NCI-H446 (cell line): ENCODE data around the gene CDS1.
"Not testable (repeated sequence)": the region's sequence is repeated elsewhere in the genome, so short reads cannot be mapped to it uniquely, and the experiment has no call there.

Experiments used
- DNase-seq, 2 experiments: peaks; one replicate each; lab custom pipeline; 2025; lab: John Stamatoyannopoulos, UW

Gene CDS1

DNA sequence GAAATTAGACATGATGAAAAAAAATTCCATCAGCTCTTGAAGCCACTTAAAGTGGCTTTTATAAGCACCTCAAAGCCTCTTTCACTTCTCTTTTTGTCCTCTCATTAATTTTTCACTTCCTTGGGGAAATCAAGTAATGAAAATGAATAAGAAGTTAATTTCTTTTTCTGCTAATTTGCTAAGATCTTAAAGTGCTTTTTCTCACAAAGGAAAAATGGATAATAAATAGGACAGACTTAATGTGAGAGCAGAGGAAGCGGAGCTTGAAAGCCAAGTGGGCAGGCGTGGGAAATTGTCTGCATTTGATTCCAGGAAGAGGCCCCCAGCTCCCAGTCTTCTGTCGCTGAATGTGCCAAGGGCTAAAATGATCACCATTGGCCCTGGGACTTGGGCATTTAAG is 28.6 kb downstream of the CDS1 start:
- DNase-seq = no peak

DNA sequence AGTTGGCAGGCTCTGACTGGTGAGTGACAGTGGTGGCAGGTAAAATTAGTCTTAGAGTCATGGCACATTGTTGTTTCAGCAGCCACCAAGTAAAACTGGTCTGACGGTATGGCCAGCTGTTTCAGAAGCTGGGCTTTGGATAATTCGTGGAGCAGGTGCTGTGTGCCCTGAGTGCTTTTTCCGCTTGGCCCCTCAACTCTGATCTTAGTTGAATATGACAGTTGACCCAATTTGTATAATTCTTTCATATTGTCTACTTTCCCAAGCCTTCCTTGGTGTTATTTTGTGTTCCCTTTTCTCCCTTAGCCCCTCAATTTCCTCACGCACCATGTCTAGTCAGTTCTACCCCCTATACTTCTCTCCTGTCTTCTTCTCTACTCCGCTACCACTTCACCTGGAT is 32.0 kb downstream of the CDS1 start:
- DNase-seq = no peak

DNA sequence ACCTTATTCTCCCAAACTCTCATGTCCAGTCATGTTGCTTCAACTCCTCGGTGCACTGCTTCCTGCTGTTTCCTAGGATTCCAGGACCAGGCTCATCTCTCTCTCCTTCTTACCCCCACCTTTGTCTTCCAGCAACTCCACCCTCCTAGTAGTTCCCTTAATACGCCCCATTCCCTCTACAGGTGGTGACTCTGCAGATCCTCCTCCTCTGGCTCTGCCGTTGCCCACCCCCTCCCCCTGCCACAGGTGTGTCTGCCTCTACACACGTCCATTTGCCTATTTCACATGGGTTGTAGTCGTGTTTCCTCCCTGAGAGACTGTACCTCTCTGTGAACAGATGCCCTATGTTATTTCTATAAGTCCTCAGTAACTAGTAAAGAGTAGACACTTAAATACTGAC is 32.4 kb downstream of the CDS1 start:
- no peak for DNase-seq

DNA sequence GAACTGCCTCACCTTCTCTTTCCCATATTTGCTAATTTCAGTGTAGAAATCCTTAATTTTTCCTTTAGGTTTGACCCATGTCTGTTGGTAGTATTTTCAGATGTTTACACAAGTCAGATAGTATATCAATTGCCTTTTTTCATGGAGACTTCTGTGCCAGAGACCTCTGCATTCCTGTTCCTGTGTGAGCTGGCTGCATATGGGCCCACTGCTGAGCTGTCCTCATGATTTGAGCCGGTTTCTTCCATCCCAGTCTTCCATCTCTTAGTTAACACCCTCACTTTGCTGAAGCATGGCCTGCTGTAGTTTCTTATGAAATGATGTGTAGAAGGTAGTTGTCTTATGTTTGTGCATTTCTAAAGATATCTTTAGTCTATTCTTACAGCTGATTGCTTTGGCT is 40.0 kb downstream of the CDS1 start:
- no peak for DNase-seq

DNA sequence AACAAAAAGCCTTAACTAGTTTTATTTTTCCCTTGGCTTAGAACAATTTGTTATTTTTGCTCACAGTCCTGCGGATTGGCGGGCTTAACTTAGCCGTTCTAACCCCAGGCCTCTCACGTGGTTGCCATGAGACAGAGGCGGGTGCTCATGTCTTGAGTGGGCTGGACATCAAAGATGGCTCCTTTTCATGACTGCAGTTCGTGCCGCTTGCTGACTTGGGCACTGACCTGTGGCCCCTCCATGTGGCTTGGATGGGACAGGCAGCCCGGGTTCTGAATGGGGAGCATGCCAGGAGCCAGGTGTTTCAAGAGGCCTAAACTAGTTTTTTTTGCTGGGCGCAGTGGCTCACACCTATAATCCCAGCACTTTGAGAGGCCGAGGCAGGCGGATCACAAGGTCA is 40.7 kb downstream of the CDS1 start:
- DNase-seq = no peak

DNA sequence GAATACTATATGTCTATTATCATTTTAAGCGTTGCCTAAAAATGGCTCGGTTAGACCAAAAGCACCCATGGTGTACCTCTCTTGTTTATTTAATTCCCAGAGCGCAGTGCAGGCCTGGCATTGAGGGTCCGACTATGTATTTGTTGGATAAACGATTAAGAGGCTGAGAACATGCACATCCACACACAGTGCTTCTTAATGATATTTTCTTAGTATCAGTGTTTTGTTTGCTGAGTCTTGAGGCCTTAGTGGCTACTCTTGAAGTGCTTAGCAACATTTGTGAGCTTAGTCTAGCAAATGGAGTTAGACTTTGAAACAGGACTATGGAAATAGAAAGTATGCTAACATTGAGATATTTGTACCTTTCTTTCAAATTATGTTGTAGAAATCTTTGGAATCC is 43.7 kb downstream of the CDS1 start:
- DNase-seq = no peak

DNA sequence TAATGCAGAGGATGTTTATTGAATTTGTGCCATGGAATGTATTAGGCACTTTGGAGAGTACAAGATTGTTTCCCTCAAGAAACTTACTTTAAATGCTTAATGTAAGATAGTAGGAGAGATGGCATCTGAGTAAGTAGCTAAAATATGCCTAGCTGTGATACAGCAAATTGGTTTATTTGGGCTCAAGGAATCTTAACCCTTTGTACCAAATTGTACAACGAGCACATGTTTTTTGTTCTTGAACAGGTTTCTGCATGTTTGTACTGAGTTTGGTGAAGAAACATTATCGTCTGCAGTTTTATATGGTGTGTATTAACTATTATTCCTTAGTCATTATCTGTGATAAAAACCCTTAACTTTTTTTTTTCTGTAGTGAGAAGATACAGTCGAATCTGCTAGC is 48.6 kb downstream of the CDS1 start:
- DNase-seq = no peak

DNA sequence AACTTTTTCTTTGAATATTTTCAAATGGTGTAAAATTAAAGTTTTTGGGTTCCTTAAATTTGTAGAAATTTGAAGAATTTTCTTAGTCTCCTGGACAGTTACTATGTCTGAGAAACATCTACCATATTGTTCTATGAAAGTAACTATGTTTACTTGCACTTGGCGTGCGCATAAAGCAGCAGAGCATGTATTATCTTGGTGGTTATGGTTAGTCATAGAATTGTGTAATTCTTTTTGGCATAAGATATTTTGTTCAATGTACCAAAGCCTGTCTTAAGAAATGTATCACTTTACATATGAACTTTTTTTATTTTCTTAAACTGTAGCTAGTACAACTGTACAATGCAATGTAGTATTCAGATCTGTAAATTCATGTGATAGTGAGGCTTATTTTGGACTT is 49.2 kb downstream of the CDS1 start:
- DNase-seq = no peak

DNA sequence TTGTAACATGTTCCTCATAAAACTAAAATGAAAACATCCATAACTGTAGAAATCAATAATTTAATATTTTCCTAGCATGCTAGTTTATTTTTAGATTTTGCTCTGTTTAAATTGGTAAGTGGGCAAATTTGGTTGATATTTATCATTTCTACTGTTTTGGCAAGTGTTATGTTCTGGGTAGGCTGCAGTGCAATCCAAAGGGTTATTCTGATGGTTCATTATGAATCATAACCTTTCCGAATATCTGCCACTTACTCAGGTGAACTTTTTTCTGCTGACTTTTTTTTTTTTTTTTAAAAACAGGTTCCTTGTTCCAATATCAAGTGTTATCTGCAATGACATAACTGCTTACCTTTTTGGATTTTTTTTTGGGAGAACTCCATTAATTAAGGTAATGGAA is 52.0 kb downstream of the CDS1 start:
- no peak for DNase-seq

DNA sequence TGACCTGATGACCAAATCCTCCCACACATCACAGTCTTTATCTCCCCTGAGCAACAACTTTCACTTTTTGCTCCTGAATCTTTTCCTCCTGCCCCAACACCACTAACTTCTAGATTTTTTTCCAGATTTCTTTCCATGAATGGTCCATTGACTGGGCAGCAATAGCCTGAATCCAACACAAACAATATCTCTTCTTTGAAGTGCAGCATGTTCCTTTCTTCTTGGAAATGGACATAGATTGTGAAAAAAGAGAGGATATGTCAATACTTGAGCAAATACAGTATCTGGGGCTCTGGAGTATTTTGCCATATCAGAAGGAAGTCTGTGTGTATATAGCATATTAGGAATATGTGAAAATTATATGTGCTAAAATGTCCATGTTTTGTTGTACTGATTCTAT is 55.2 kb downstream of the CDS1 start:
- no peak for DNase-seq

DNA sequence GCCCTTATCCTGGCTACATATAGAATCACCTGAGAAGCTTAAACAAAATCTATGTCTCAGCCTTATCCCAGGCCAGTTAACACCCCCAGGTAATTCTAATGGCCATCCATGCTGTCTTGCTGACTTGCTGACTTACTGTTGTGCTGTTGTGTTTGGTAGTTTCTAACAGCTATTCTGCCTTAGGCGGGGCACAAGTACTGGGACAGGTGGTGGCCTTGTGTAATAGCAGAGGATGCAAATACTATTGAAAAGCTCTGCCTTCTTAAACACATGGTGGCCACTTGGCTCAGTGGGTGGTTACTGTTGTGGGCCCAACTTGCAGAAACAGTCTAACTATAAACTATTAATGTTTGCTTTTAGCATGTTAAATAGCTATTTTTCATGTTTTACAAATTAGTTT is 56.2 kb downstream of the CDS1 start:
- DNase-seq = no peak

DNA sequence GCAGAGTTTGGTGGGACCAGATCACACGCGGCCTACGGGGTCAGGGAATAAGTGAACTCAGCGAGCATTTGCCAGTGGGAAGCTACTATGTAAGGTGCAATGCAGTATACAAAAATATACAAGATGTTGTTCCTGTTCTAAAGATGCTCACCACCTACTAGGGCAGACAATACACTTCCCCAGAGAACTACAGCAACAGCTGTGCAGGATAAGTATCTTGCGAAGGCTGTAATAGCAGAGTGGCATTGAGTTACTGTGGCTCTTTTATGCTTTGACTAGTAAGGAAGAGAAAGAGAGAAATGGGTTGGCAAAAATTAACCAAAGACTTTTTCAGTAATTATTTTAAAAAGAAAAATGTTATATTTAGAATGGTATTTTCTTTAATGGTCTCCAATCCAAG is 61.2 kb downstream of the CDS1 start:
- no peak for DNase-seq

DNA sequence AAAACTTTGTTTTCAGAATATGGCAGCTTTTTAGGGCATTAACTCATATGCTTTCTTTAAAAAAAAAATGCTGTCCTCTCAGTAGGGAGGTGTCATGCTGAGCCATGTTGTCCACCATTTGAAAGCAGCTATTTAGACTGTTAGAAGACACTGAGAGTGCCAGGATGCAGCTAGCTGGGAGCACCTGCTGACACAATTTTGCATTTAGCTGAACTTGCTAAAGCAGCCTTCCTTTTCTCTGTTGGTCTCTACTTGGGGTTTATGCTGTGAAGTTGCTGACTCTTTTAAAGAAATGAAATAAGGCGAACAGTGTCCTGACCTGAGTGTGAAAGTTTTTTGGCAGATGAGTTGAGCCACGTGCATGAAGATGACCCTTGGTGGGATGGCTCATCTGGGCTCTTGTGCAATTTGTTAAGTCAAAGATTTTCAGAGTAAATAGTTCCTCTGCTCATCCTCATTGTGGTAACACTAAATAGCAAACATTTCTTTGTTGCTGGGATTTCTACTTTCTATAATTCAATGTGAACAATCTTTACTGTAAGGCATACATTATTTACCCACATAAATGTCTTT is 64.5 kb downstream of the CDS1 start:
- no peak for DNase-seq

DNA sequence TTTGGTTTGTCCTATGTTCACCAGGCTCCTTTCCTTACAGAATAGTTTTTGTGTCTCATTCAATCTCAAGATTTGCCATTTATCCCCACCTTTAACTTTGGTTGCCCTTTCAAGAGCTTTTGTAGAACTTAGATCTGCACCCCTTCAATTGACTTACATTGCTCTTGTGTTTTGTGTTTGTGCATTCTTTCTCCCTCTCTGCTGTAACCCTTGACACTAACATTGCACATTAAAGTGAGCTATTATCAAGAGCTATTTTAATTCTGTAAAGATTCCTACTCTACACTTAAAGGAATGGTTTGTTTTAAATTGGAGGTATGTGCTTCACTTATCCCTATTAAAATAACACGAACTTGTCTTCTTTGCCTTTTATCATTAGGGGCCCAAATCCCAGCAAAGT is 65.3 kb downstream of the CDS1 start:
- DNase-seq = no peak

DNA sequence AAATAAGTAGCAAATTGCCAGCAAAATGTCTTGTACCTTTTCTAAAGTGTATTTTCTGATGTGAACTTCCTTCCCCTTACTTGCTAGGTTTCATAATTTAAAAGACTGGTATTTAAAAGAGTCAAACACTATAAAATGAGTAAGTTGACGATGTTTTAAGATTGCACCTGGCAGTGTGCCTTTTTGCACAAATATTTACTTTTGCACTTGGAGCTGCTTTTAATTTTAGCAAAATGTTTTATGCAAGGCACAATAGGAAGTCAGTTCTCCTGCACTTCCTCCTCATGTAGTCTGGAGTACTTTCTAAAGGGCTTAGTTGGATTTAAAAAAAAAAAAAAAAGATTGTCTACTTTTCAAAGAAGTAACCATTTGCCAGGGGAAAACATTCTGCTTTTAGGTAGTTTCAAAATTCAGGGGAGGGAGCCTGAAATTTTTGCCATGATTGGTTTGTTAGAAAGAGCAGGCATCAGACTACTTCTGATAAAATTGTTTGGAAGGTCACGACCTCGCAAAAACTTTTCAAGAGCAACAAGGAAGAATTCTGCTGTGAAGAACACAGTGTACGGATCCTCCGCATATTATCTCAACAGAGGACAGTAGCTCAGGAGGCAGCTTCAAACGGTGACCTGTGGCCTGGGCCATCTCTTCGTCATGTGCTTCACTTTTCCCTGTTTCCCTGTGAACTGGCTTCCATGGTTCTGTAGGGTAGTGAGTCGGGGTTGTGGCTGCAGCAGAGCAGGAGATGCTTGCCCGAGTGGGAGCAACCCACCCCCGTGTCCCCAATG is 66.1 kb downstream of the CDS1 start:
- DNase-seq = no peak

DNA sequence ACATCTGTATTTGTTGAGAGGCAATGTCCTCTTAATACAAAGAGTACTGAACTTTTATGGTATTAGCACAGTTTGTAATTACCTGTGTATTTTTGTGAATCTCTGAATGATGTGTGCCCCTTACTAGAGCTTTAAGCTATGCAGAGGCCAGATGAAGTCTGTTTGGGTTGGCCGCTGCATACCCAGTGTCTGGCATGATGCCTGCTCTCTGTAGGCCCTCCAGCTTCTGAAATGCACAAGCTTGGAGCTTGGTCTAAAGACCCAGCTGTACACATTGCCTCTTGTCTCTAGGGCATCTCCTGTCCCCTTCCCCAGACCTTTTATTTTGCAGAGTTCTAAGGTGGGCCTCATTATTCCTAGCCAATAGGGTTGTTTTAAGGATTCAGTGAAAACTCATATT is 68.6 kb downstream of the CDS1 start:
- peak; percentile 3 to 69 for DNase-seq

DNA sequence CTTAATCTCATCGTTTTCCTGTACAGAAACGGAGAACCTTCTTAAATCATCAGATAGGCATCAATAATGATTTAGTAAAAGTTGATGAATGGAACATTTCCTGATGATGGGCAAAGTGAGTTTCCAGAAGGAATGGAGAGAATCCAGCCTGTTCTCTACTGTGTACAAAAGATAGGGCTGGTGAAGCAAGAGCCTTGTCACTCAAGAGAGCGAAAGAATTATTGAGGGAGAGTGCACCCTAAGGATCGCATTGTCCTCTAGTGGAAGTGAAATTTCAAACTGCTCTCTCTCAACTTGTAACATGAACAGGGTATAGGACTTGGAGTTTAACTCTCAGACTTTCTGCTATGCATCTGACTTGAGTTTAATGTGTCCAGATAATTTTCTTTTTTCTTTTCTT is 69.6 kb downstream of the CDS1 start:
- DNase-seq = no peak

DNA sequence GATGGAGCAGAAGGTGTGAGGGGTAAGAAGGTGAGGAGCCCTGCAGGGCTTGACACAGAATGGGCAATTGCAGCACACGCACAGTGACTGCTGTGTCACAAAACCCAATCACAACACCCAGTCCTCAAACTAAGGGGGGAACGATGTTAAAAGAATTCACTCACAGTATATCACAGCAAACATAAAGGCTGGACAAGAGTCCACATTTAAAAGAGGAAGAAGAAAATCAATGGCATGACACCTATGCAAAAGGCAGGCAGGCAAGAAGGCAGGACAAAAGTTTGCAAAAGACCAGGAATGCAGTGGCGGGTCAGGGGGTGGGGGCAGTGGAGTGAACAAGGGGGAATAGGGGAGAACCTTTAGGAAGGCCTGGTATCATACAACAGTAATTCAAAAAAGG is 77.7 kb downstream of the CDS1 start:
- no peak for DNase-seq

DNA sequence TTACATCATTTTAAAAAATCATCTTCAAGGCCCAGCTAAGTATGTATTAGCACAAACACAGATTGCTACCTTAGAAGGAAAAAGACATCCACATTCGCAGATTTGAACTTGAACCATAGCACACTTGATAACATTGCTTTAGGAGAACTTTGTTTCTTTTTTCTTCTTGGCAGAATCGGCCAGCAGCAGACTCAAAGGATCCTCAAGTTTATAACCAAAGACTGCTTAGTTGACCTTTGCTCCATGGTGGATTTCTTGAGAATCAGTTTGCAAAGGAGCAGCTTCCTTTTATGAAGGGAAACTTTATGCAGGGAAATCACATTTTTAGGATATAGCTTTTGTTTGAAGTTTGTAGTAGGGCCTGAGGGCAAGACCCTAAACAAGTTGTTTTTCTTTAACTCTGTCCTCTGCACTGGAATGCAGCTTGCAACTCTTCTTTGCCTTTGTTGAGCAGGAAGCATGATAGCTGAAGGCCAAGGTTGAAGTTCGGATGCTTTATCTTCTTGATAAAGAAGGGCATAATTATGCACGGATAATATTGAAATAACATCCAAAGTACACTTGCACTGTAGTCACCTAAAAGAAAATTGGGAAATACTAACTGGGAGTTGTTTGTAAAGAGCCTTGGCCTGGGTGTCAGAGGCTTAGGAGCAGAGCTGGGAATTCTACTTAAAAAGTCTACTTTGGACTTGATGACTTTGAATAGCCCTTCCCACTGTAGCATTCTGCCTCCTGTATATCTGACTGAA is 78.4 kb downstream of the CDS1 start:
- no peak for DNase-seq

DNA sequence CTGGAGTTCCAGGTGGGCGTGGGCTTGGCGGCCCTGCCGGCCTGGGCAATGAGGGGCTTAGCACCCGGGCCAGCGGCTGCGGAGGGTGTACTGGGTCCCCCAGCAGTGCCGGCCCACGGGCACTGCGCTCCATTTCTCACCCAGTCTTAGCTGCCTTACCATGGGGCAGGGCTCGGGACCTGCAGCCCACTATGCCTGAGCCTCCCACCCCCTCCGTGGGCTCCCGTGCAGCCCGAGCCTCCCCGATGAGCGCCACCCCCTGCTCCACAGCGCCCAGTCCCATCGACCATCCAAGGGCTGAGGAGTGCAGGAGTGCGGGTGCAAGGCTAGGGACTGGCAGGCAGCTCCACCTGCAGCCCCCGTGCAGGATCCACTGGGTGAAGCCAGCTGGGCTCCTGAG is 81.8 kb downstream of the CDS1 start:
- not testable (repeated sequence) for DNase-seq

DNA sequence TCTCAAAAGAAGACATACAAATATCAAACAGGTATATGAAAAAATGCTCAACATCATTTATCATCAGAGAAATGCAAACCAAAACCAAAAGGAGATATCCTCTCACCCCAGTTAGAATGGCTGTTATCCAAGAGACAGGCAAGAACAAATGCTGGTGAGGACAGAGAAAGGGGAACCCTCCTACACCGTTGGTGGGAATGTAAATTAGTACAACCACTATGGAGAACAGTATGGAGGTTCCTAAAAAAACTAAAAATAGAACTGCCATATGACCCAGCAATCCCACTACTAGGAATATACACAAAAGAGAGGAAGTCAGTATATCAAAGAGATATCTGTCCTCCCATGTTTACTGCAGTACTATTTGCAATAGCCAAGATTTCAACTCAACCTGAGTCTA is 83.5 kb downstream of the CDS1 start:
- DNase-seq = no peak

DNA sequence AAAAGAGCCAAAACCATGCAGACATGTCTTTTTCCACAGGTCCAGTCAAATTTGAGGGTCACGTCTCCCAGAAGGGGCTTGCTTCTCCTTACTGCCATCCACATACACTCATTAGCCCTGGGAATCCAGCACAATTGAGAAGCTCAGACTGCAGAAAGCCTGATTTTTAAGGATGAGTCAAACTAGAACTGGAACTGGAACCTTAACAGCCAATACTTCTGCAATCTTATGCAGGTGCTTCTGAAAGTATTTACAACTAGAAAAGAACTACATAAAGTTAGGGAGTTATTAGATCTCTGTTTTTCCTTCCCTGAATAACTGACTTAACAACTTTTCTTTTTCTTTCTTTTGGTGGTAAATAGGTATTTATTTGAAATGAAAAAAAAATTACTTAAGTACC is 86.3 kb downstream of the CDS1 start:
- DNase-seq = no peak

DNA sequence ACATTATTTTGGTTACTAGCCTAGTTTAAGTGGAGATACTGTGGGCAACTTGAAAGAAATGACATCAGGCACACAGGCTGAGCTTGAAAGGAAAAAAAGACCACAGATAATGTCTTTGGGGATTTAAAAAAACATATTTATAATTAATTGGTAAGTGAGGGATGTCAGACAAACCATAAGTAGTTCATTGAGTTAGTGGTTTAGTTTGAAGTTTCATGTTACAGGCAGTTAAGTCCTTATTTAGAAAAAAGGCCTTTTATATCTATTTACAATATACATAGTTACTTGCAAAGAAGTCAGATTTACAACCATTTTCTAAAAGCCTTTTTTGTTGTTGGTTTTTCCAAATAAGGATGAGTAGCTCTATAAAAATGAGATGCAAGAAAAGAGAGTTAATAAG is 89.2 kb downstream of the CDS1 start:
- no peak for DNase-seq
